HEK293 (cell line): Measurements from ENCODE around the gene COL9A3.

Experiments
- BCL11B ChIP-seq: fragments of 450-650 bp; formaldehyde crosslinking; IDR thresholded peaks from 2 replicates; pipeline ENCODE4 v1.5.1; 2016; ENCODE audit warnings: low read depth, missing biosample characterization, missing genetic modification characterization
- GLI2 ChIP-seq: fragments of 450-650 bp; formaldehyde crosslinking; IDR thresholded peaks from 2 replicates; pipeline ENCODE4; 2017; ENCODE audit warnings: missing biosample characterization, missing genetic modification characterization, low read depth, borderline replicate concordance
- HOXC10 ChIP-seq: sonication (generic); formaldehyde crosslinking; IDR thresholded peaks from 2 replicates; pipeline ENCODE4 v1.8.1; 2023; ENCODE audit warnings: mild to moderate bottlenecking, missing genetic modification reagents
- KLF16 ChIP-seq: fragments of 450-650 bp; formaldehyde crosslinking; IDR thresholded peaks from 2 replicates; pipeline ENCODE4 v1.5.1; 2017; ENCODE audit warnings: missing biosample characterization, missing genetic modification characterization
- KLF17 ChIP-seq: fragments of 450-650 bp; formaldehyde crosslinking; IDR thresholded peaks from 2 replicates; pipeline ENCODE4 v1.5.1; 2016; ENCODE audit warnings: missing biosample characterization, missing genetic modification characterization
- KLF8 ChIP-seq: fragments of 450-650 bp; formaldehyde crosslinking; IDR thresholded peaks from 2 replicates; pipeline ENCODE4 v1.5.1; 2016; ENCODE audit warnings: missing biosample characterization, missing genetic modification characterization
- REPIN1 ChIP-seq: fragments of 450-650 bp; formaldehyde crosslinking; IDR thresholded peaks from 2 replicates; pipeline ENCODE4 v1.5.1; 2017; ENCODE audit warnings: missing biosample characterization, missing genetic modification characterization, low read depth
- SETDB1 ChIP-seq: IDR thresholded peaks from one replicate; pipeline ENCODE4 v1.6.1; 2017; ENCODE audit warnings: mild to moderate bottlenecking, low read length, moderate library complexity, mixed read lengths; ENCODE audit not compliant: insufficient read length
- SP7 ChIP-seq: fragments of 450-650 bp; formaldehyde crosslinking; IDR thresholded peaks from 2 replicates; pipeline ENCODE4 v1.5.1; 2016; ENCODE audit warnings: missing biosample characterization, missing genetic modification characterization
- ZFP41 ChIP-seq: fragments of 450-650 bp; formaldehyde crosslinking; IDR thresholded peaks from 2 replicates; pipeline ENCODE4 v1.5.1; 2016; ENCODE audit warnings: missing biosample characterization, missing genetic modification characterization, borderline replicate concordance
- ZNF114 ChIP-seq: fragments of 450-650 bp; formaldehyde crosslinking; IDR thresholded peaks from 2 replicates; pipeline ENCODE4 v1.5.0; 2017; ENCODE audit warnings: missing biosample characterization, missing genetic modification characterization
- ZNF148 ChIP-seq: fragments of 450-650 bp; formaldehyde crosslinking; IDR thresholded peaks from 2 replicates; pipeline ENCODE4 v1.5.0; 2017; ENCODE audit warnings: missing biosample characterization, missing genetic modification characterization, borderline replicate concordance
- ZNF19 ChIP-seq: fragments of 450-650 bp; formaldehyde crosslinking; IDR thresholded peaks from 2 replicates; pipeline ENCODE4; 2016; ENCODE audit warnings: missing biosample characterization, missing genetic modification characterization, low read depth
- ZNF211 ChIP-seq: fragments of 450-650 bp; formaldehyde crosslinking; IDR thresholded peaks from 2 replicates; pipeline ENCODE4 v1.5.1; 2016; ENCODE audit warnings: low read depth, missing biosample characterization, missing genetic modification characterization
- ZNF223 ChIP-seq: fragments of 450-650 bp; formaldehyde crosslinking; IDR thresholded peaks from 2 replicates; pipeline ENCODE4 v1.5.1; 2016; ENCODE audit warnings: missing biosample characterization, missing genetic modification characterization
- ZNF274 ChIP-seq, 2 experiments: fragments of 200-500 bp in 1 of 2; fragments of 450-650 bp in 1 of 2; sonication (Bioruptor generic) in 1 of 2; formaldehyde crosslinking in 1 of 2; IDR thresholded peaks; 2 replicates each; pipeline versions ENCODE4 v1.5.1 to v1.6.1; 2014 to 2016; ENCODE audit warnings: borderline replicate concordance in 1 of 2, inconsistent platforms in 1 of 2, low read length in 1 of 2, missing biosample characterization in 1 of 2, missing genetic modification characterization in 1 of 2
- ZNF362 ChIP-seq: fragments of 450-650 bp; formaldehyde crosslinking; IDR thresholded peaks from 2 replicates; pipeline ENCODE4 v1.5.1; 2016; ENCODE audit warnings: missing biosample characterization, missing genetic modification characterization
- ZNF391 ChIP-seq: fragments of 450-650 bp; formaldehyde crosslinking; IDR thresholded peaks from 2 replicates; pipeline ENCODE4 v1.5.1; 2016; ENCODE audit warnings: low read depth, missing biosample characterization, missing genetic modification characterization, borderline replicate concordance
- ZNF398 ChIP-seq: fragments of 450-650 bp; formaldehyde crosslinking; IDR thresholded peaks from 2 replicates; pipeline ENCODE4 v1.5.1; 2017; ENCODE audit warnings: missing biosample characterization, missing genetic modification characterization
- ZNF404 ChIP-seq: fragments of 450-650 bp; formaldehyde crosslinking; IDR thresholded peaks from 2 replicates; pipeline ENCODE4 v1.5.1; 2017; ENCODE audit warnings: missing biosample characterization, missing genetic modification characterization
- ZNF416 ChIP-seq: fragments of 450-650 bp; formaldehyde crosslinking; IDR thresholded peaks from 2 replicates; pipeline ENCODE4 v1.5.1; 2016; ENCODE audit warnings: missing biosample characterization, missing genetic modification characterization
- ZNF48 ChIP-seq: fragments of 450-650 bp; formaldehyde crosslinking; IDR thresholded peaks from 2 replicates; pipeline ENCODE4 v1.5.1; 2016; ENCODE audit warnings: missing biosample characterization, missing genetic modification characterization
- ZNF501 ChIP-seq: fragments of 450-650 bp; formaldehyde crosslinking; IDR thresholded peaks from 2 replicates; pipeline ENCODE4 v1.5.1; 2016; ENCODE audit warnings: missing biosample characterization, missing genetic modification characterization
- ZNF514 ChIP-seq: fragments of 450-650 bp; formaldehyde crosslinking; IDR thresholded peaks from 2 replicates; pipeline ENCODE4 v1.5.1; 2016; ENCODE audit warnings: missing biosample characterization, missing genetic modification characterization
- ZNF555 ChIP-seq: fragments of 450-650 bp; formaldehyde crosslinking; conservative IDR thresholded peaks from 2 replicates; pipeline ENCODE4 v1.5.1; 2017; ENCODE audit warnings: missing biosample characterization, mild to moderate bottlenecking, missing genetic modification characterization, inconsistent platforms
- ZNF560 ChIP-seq: fragments of 450-650 bp; formaldehyde crosslinking; IDR thresholded peaks from 2 replicates; pipeline ENCODE4 v1.5.1; 2017; ENCODE audit warnings: missing biosample characterization, missing genetic modification characterization, borderline replicate concordance
- ZNF561 ChIP-seq: fragments of 450-650 bp; IDR thresholded peaks from 2 replicates; pipeline ENCODE4 v1.5.1; 2018; ENCODE audit warnings: missing biosample characterization, missing genetic modification characterization, borderline replicate concordance
- ZNF596 ChIP-seq: fragments of 450-650 bp; IDR thresholded peaks from 2 replicates; pipeline ENCODE4 v1.5.0; 2018; ENCODE audit warnings: missing biosample characterization, mild to moderate bottlenecking, missing genetic modification characterization, moderate library complexity
- ZNF626 ChIP-seq: fragments of 450-650 bp; sonication (Bioruptor Pico); formaldehyde crosslinking; IDR thresholded peaks from 2 replicates; pipeline ENCODE4 v1.5.1; 2018; ENCODE audit warnings: missing biosample characterization, missing genetic modification characterization, inconsistent platforms
- ZNF704 ChIP-seq: fragments of 450-650 bp; formaldehyde crosslinking; IDR thresholded peaks from 2 replicates; pipeline ENCODE4 v1.5.1; 2016; ENCODE audit warnings: missing biosample characterization, missing genetic modification characterization
- ZNF747 ChIP-seq: fragments of 450-650 bp; formaldehyde crosslinking; IDR thresholded peaks from 2 replicates; pipeline ENCODE4 v1.5.1; 2016; ENCODE audit warnings: missing biosample characterization, missing genetic modification characterization
- ZNF792 ChIP-seq: fragments of 450-650 bp; formaldehyde crosslinking; IDR thresholded peaks from 2 replicates; pipeline ENCODE4 v1.5.1; 2016; ENCODE audit warnings: missing biosample characterization, missing genetic modification characterization
- ZNF830 ChIP-seq: fragments of 450-650 bp; IDR thresholded peaks from 2 replicates; pipeline ENCODE4 v1.5.0; 2018; ENCODE audit warnings: missing biosample characterization, missing genetic modification characterization, low read depth, mild to moderate bottlenecking, moderate library complexity

Gene COL9A3

GRCh38 chr20:62776692-62777527 is 39.9 kb upstream of the COL9A3 start (continued):
- no peak for TF ChIP-seq KLF8 (tag by site-specific recombination)
- TF ChIP-seq ZNF792 = no peak
- no peak for TF ChIP-seq ZNF274 (IDR thresholded peaks at IDR 0.05; ENCODE audit: low read length)
- no peak for TF ChIP-seq ZNF274 (tag by site-specific recombination; IDR thresholded peaks at IDR 0.05; ENCODE audit: borderline replicate concordance)
- no peak; the same call in 1 of the 2 replicates for TF ChIP-seq KLF17
- TF ChIP-seq ZNF596 (tag by site-specific recombination) = no peak
- no peak for TF ChIP-seq ZNF747 (tag by site-specific recombination)
- TF ChIP-seq GLI2 = no peak
- no peak for TF ChIP-seq ZNF48 (tag by site-specific recombination)
- TF ChIP-seq ZNF561 (tag by site-specific recombination) = no peak
- no peak for TF ChIP-seq ZNF626 (tag by site-specific recombination)
- TF ChIP-seq ZNF416 (tag by site-specific recombination) = no peak
- TF ChIP-seq ZNF114 (tag by site-specific recombination) = no peak
- TF ChIP-seq ZNF223 = no peak
- TF ChIP-seq HOXC10 (CRISPR knock-in tag) = no peak
- no peak for TF ChIP-seq ZNF555 (tag by site-specific recombination)
- TF ChIP-seq ZNF148 (tag by site-specific recombination) = no peak
- TF ChIP-seq ZNF514 = no peak
- TF ChIP-seq ZNF704 (tag by site-specific recombination) = no peak
- TF ChIP-seq REPIN1 (tag by site-specific recombination) = no peak
- no peak for TF ChIP-seq ZNF362
- no peak for TF ChIP-seq ZNF560 (tag by site-specific recombination)
- TF ChIP-seq BCL11B (tag by site-specific recombination) = no peak; the same call in 1 of the 2 replicates
- no peak for TF ChIP-seq ZNF404 (tag by site-specific recombination)
- peak; percentile 33; the same call in 1 of the 2 replicates for TF ChIP-seq ZNF398 (tag by site-specific recombination)
- no peak for TF ChIP-seq ZNF501 (tag by site-specific recombination)
- no peak for TF ChIP-seq ZNF19
- peak; percentile 32; the same call in 1 of the 2 replicates for TF ChIP-seq SP7 (tag by site-specific recombination)
- TF ChIP-seq SETDB1 = no peak
- no peak for TF ChIP-seq ZNF830 (tag by site-specific recombination)
- no peak for TF ChIP-seq ZNF211 (tag by site-specific recombination)
- TF ChIP-seq ZNF391 (tag by site-specific recombination) = peak; percentile 53; the same call in 1 of the 2 replicates
- 0 out of 2 replicates have a peak, but pooled peaks have one; percentile 48 for TF ChIP-seq KLF16
- TF ChIP-seq ZFP41 (tag by site-specific recombination) = no peak
